IMR-90 (cell line): ENCODE measurements around the gene CASK. TPM values are rescaled to one million over a fixed set of nuclear protein-coding genes. Genes with fewer than 3 reads are reported as not detected.
"Not testable (repeated sequence)": the region's sequence is repeated elsewhere in the genome, so short reads cannot be mapped to it uniquely, and the experiment has no call there.

Experiments
- ATAC-seq: fragments of 200-7000 bp; cut with Tn5 transposase; 2 replicates; pipeline ENCODE4 v1.9.1; 2020; ENCODE audit warnings: low read depth, mild to moderate bottlenecking, moderate library complexity
- BruUV-seq: library from RNA; stranded (reverse); fragments of 400-500 nt; replicated peaks from 2 replicates; lab custom pipeline; 2021; lab: Mats Ljungman, UMichigan
- CTCF ChIA-PET: fragments of 300-600 bp; formaldehyde crosslinking; extraction: SDS; loops from one replicate; lab custom pipeline; 2021; ENCODE audit warnings: antibody characterized with exemption; lab: Yijun Ruan, JAX
- POLR2A ChIA-PET: fragments of 300-600 bp; sonication (Branson Sonifier 250); formaldehyde crosslinking; loops from one replicate; lab custom pipeline; 2022; ENCODE audit warnings: antibody characterized with exemption; ENCODE audit not compliant: unreplicated experiment; lab: Charles Lee
- DNase-seq: peaks from one replicate; pipeline ENCODE4 v3.0.0; 2013
- H2AFZ ChIP-seq: replicated peaks from 2 replicates; pipeline ENCODE3; 2013; ENCODE audit warnings: low read length, mild to moderate bottlenecking; ENCODE audit not compliant: poor library complexity
- H2AK5ac ChIP-seq: 2 replicates; pipeline ENCODE4 v1.6.1; 2013; ENCODE audit warnings: low read depth, low read length, inconsistent platforms
- H2AK9ac ChIP-seq: replicated peaks from 2 replicates; pipeline ENCODE3; 2013; ENCODE audit warnings: mild to moderate bottlenecking, low read depth, low read length, moderate library complexity; ENCODE audit not compliant: poor library complexity
- H2BK120ac ChIP-seq: 2 replicates; pipeline ENCODE4 v1.6.1; 2013; ENCODE audit warnings: low read depth, low read length, inconsistent platforms
- H2BK15ac ChIP-seq: 3 replicates; pipeline ENCODE4 v1.6.1; 2013; ENCODE audit warnings: low read depth, low read length, inconsistent platforms
- H2BK20ac ChIP-seq: 2 replicates; pipeline ENCODE4 v1.6.1; 2013; ENCODE audit warnings: low read depth, mild to moderate bottlenecking, inconsistent platforms, low read length, moderate library complexity
- H2BK5ac ChIP-seq: 2 replicates; pipeline ENCODE4 v1.6.1; 2013; ENCODE audit warnings: mild to moderate bottlenecking, low read depth, low read length, inconsistent platforms; ENCODE audit not compliant: poor library complexity, severe bottlenecking
- H3K14ac ChIP-seq: replicated peaks from 2 replicates; pipeline ENCODE4 v1.6.1; 2013; ENCODE audit warnings: low read depth, low read length, inconsistent platforms
- H3K18ac ChIP-seq: 2 replicates; pipeline ENCODE4 v1.6.1; 2013; ENCODE audit warnings: low read depth, low read length, control low read depth
- H3K23ac ChIP-seq: 2 replicates; pipeline ENCODE4 v1.6.1; 2013; ENCODE audit warnings: low read depth, low read length, inconsistent platforms
- H3K27ac ChIP-seq: 2 replicates; pipeline ENCODE4 v1.5.1; 2013; ENCODE audit warnings: mild to moderate bottlenecking, control low read depth, low read length; ENCODE audit not compliant: insufficient read depth
- H3K27me3 ChIP-seq: 2 replicates; pipeline ENCODE4 v1.6.1; 2013; ENCODE audit warnings: low read length; ENCODE audit not compliant: control insufficient read depth, insufficient read depth
- H3K36me3 ChIP-seq: 2 replicates; pipeline ENCODE4 v1.6.1; 2013; ENCODE audit warnings: low read length, mixed read lengths; ENCODE audit not compliant: control insufficient read depth, insufficient read depth
- H3K4ac ChIP-seq: 2 replicates; pipeline ENCODE4 v1.6.1; 2013; ENCODE audit warnings: low read depth, low read length, inconsistent platforms
- H3K4me1 ChIP-seq: 2 replicates; pipeline ENCODE4 v1.6.1; 2013; ENCODE audit warnings: low read length, mixed read lengths; ENCODE audit not compliant: control insufficient read depth, insufficient read depth
- H3K4me2 ChIP-seq: 2 replicates; pipeline ENCODE4 v1.6.1; 2013; ENCODE audit warnings: low read depth, mild to moderate bottlenecking, control low read depth, low read length, moderate library complexity
- H3K4me3 ChIP-seq: 2 replicates; pipeline ENCODE4 v1.5.1; 2013; ENCODE audit warnings: low read depth, mild to moderate bottlenecking, control low read depth, low read length, moderate library complexity; ENCODE audit not compliant: insufficient read depth
- H3K56ac ChIP-seq: 2 replicates; pipeline ENCODE4 v1.6.1; 2013; ENCODE audit warnings: low read length, inconsistent platforms; ENCODE audit not compliant: insufficient read depth; ENCODE audit errors: extremely low read depth
- H3K79me1 ChIP-seq, 2 experiments: 2 replicates each; pipeline ENCODE4 v1.6.1; 2013; ENCODE audit warnings: low read length in 2 of 2, inconsistent platforms in 1 of 2, low read depth in 1 of 2
- H3K9ac ChIP-seq: 2 replicates; pipeline ENCODE4 v1.6.1; 2013; ENCODE audit warnings: low read depth, low read length, control low read depth
- H3K9me1 ChIP-seq: 2 replicates; pipeline ENCODE4 v1.6.1; 2013; ENCODE audit warnings: low read length, inconsistent platforms; ENCODE audit not compliant: insufficient read depth
- H3K9me3 ChIP-seq: 2 replicates; pipeline ENCODE4 v1.6.1; 2013; ENCODE audit warnings: low read length; ENCODE audit not compliant: control insufficient read depth, insufficient read depth
- H4K20me1 ChIP-seq: 2 replicates; pipeline ENCODE4 v1.6.1; 2013; ENCODE audit warnings: low read length, inconsistent platforms; ENCODE audit not compliant: insufficient read depth
- H4K5ac ChIP-seq: 2 replicates; pipeline ENCODE4 v1.6.1; 2013; ENCODE audit warnings: mild to moderate bottlenecking, low read depth, low read length, control low read depth
- H4K8ac ChIP-seq, 2 experiments: 2 replicates each; pipeline ENCODE4 v1.6.1; 2013; ENCODE audit warnings: low read depth in 2 of 2, low read length in 2 of 2, control low read depth in 1 of 2, inconsistent platforms in 1 of 2
- H4K91ac ChIP-seq: 2 replicates; pipeline ENCODE4 v1.6.1; 2013; ENCODE audit warnings: low read depth, low read length, inconsistent platforms; ENCODE audit not compliant: insufficient read depth
- WGBS, 2 experiments: methylation state at CpG; one replicate each; pipeline versions ENCODE4 v1.1.5 to v1.1.7; 2013; ENCODE audit warnings: missing lambda C conversion rate in 2 of 2; ENCODE audit not compliant: insufficient read length in 1 of 2; ENCODE audit errors: extremely low coverage in 2 of 2; 5-methylcytosine and 5-hydroxymethylcytosine counted together
- dilution Hi-C: fragments of 300-500 bp; cut with HindIII; formaldehyde crosslinking; loops from one replicate; pipeline ENCODE4 v1.14.3; 2018; ENCODE audit warnings: low sequenced_read_pairs; ENCODE audit not compliant: unreplicated experiment
- in situ Hi-C: fragments of 300-500 bp; cut with MboI; formaldehyde crosslinking; loops from 3 replicates; pipeline ENCODE4 v1.14.3; 2019; ENCODE audit warnings: low sequenced_read_pairs, inconsistent platforms, mixed read lengths
- intact Hi-C: fragments of 100-400 bp; cut with micrococcal nuclease; formaldehyde crosslinking; loops from 2 replicates; pipeline ENCODE4 v1.10.0; 2022
- polyA plus RNA-seq, 3 experiments: library from polyadenylated mRNA; depleted of rRNA; stranded (reverse); fragments of >200 nt; gene quantifications; 2 replicates each; pipeline ENCODE4 v1.2.3, GENCODE V29; 2012; ENCODE audit warnings: low replicate concordance in 1 of 3
- total RNA-seq: library from RNA; depleted of rRNA; stranded (reverse); fragments of >200 nt; gene quantifications from 2 replicates; pipeline ENCODE4 v1.2.3, GENCODE V29; 2012

Gene CASK
- total and polyA plus RNA-seq, 2 of the 4 experiments (the other 2 are of a cell fraction) = 9.4 to 17.7 TPM

- H2AK5ac ChIP-seq, H3K9ac ChIP-seq, H3K4me2 ChIP-seq, H3K4me1 ChIP-seq, DNase-seq, BruUV-seq, H2BK120ac ChIP-seq, H3K27me3 ChIP-seq, H3K9me1 ChIP-seq, H3K4me3 ChIP-seq, H4K20me1 ChIP-seq, H3K56ac ChIP-seq, H3K9me3 ChIP-seq, H3K14ac ChIP-seq, H2BK15ac ChIP-seq, H3K18ac ChIP-seq, H4K91ac ChIP-seq, H3K36me3 ChIP-seq, in situ Hi-C loops, H4K5ac ChIP-seq, ATAC-seq, H3K4ac ChIP-seq, H2AK9ac ChIP-seq, H2AFZ ChIP-seq, H3K27ac ChIP-seq, H3K23ac ChIP-seq, H4K8ac ChIP-seq, intact Hi-C loops, H3K79me1 ChIP-seq, H2BK20ac ChIP-seq, CTCF ChIA-PET, H2BK5ac ChIP-seq, dilution Hi-C loops: not testable (repeated sequence)
- WGBS, 2 experiments = 89% methylated on average over 3 of the region's 7 CpGs; no CpG with 5 or more reads in 1 of the 2 experiments
- POLR2A ChIA-PET = interaction anchor here (0.6 kb wide), 1 partner anchor 638 kb away, joined by 3 read pairs; no protein-coding TSS in a partner anchor
These were observed 410.5 kb downstream of the CASK start for GRCh38 chrX:41512853-41513252.
